ENCODE data around the gene MEIS3. TPM values are rescaled to one million over a fixed set of nuclear protein-coding genes. Genes with fewer than 3 reads are reported as not detected.

MEIS3 gene
- total RNA-seq, 4 donors from 2014 or later, result 1.6 to 18.2 (median 10.2) TPM

GRCh38 chr19:47377208-47377701, 42.1 kb downstream of the MEIS3 start:
- TF ChIP-seq CTCF (IDR thresholded peaks at IDR 0.05) (no peak), POLR2A (IDR thresholded peaks at IDR 0.05) (no peak)
- Histone ChIP-seq H3K27ac (no peak overlapping the region), H3K36me3 (peaks cover 0 to 94% (median 0%) of the 10 kb centered on the region in 3 donors), H3K4me1 (peaks cover 0 to 7% (median 0%) of the 10 kb centered on the region in 4 donors), H3K9me3 (no peaks in the 10 kb centered on the region), H3K27me3 (no peaks in the 10 kb centered on the region), H3K4me3 (no peak overlapping the region)
- no peak for DNase-seq

GRCh38 chr19:47376589-47377144, 42.7 kb downstream of the MEIS3 start:
- Histone ChIP-seq H3K36me3 (peaks cover 0 to 93% (median 0%) of the 10 kb centered on the region in 3 donors), H3K4me3 (no peak overlapping the region), H3K9me3 (no peaks in the 10 kb centered on the region), H3K27me3 (no peaks in the 10 kb centered on the region), H3K4me1 (peaks cover 0 to 6% (median 0%) of the 10 kb centered on the region in 4 donors), H3K27ac (no peak overlapping the region)
- no peak for DNase-seq
- TF ChIP-seq POLR2A (IDR thresholded peaks at IDR 0.05) (no peak), CTCF (IDR thresholded peaks at IDR 0.05) (no peak)

GRCh38 chr19:47375694-47376588, 43.4 kb downstream of the MEIS3 start:
- Histone ChIP-seq H3K27me3 (no peaks in the 10 kb centered on the region), H3K4me3 (no peak overlapping the region), H3K9me3 (no peaks in the 10 kb centered on the region), H3K27ac (no peak overlapping the region), H3K36me3 (peaks cover 0 to 92% (median 0%) of the 10 kb centered on the region in 3 donors), H3K4me1 (no peaks in the 10 kb centered on the region)
- no peak for TF ChIP-seq POLR2A (IDR thresholded peaks at IDR 0.05)
- no peak for TF ChIP-seq CTCF (IDR thresholded peaks at IDR 0.05)
- no peak for DNase-seq

- Histone ChIP-seq H3K4me3 (no peak overlapping the region), H3K27ac (no peak overlapping the region), H3K36me3 (peaks cover 0 to 92% (median 0%) of the 10 kb centered on the region in 3 donors), H3K4me1 (no peaks in the 10 kb centered on the region), H3K9me3 (no peaks in the 10 kb centered on the region), H3K27me3 (no peaks in the 10 kb centered on the region)
- TF ChIP-seq POLR2A (IDR thresholded peaks at IDR 0.05) (no peak), CTCF (IDR thresholded peaks at IDR 0.05) (no peak)
- no peak for DNase-seq
Measured at GRCh38 chr19:47374876-47375693, 44.2 kb downstream of the MEIS3 start.
